Fibroblast of the conjunctiva (primary cell): ENCODE measurements around the gene C5orf63.
"Not testable (repeated sequence)": the region's sequence is repeated elsewhere in the genome, so short reads cannot be mapped to it uniquely, and the experiment has no call there.

Experiments used
- DNase-seq: peaks from one replicate; pipeline ENCODE4 v3.0.0-alpha.2; 2010; ENCODE audit warnings: low read depth

C5orf63 gene

DNA sequence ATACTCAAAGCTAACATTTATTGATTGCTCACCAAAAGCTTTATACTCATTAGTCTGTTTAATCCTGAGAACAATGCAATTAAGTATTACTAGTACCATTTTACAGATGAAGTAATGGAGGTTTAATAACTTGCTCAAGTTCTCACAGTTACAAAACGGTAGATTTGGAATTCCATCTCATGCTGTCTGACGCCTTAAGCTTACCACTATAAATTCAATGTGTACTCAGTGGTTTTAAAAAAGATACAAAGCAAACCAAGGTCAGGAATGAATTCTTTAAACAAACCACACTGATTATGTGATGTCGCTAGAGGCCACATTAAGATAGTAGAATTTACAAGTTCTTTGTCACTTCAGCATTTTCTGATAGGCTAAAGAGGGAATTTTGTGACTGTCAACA lies 1.2 kb upstream of the C5orf63 start:
- no peak for DNase-seq

DNA sequence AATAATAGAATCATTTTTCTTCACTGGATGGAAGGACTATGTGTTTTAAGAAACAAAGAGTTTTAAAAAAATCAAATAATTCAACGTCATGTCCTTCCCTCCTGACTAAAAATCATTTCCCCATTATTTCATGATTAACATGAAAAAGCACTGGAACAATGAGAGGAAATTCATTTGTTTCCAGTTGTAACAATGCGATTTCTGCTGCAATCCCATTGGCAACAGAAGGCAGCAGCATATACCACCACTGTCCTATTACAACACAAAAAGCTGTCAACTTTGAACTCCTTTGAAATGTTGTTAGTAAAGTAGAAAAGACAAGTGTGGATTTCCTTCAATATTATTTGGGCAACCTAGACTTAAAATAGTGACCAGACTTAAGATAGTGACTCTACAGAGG lies 3.1 kb downstream of the C5orf63 start:
- DNase-seq: no peak

DNA sequence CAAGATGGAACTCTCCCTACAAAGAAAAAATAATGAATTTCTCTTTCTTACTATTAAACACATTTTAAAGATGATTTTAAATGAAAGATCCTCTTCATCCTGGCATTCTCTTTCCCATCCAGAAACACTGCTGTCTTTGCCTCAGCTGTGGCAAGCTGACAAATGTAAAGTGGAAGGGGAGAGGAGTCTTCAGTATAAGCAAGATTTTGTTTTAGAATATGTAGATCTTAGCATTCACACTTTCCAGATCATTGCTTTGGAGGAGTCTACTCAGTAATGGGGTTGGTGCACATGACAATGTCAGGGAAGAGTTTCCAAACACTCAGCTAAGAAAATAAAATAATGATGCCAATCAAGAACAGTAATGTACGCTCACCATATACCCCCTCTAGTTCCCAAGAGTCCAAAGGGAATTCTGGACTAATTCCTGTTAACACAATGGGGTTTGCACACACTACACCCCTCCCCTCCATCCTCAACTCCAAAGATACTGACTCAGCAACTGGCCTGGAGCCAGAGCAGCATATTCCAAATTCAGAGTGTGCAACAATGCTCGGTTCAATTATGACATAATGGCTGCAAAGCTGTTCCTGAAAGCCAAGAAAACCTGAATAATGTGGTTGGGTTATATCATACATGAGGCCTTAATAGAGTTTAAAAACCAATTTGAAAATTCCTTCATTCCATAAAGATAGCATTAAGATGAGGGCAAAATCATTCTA lies 4.6 kb downstream of the C5orf63 start:
- peak; percentile 43 for DNase-seq

DNA sequence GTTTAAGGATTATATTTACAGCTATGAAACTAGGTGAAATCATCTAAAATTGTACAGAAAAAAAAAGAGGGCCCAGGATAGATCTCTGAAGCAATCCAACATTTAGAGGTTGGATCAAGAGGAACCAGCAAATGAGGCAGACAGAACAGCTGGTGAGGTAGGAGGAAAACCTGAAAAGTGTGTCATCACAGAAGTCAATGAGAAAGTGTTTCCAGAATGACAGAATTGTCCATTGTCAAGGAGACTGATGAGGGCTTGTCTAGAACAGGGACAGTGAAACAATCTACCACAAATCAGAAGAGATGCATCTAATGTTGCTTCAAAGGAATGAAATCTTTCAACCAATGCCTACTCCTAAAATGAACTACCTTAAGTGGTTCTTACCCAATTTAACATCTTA lies 6.6 kb downstream of the C5orf63 start:
- no peak for DNase-seq

DNA sequence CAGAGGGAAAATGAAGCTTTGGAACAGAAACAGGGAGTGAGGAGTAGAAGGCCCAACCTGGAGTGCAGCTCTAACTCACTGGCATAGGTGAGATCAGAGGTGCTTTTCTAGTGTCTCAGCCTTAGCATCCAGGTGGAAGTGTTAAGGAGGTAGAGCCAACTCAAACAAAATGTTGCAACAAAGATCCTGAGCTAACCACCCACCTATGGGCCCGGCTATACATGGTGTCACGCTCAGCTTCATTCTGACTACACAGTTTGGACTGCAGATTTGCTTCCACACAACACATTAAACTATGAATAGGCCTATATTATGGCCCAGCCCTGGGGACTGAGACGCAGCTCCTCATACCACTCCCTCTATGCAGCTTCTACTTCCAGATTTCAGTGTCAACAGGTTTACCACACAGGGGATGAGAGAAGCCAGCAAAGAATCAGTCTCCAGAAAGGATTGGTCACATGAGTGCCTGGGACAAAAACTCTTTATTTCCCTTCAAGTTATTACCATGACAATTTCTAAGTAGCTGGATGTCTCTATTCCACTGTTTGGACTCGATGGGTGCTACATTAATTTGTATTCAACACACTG lies 9.0 kb downstream of the C5orf63 start:
- no peak for DNase-seq

DNA sequence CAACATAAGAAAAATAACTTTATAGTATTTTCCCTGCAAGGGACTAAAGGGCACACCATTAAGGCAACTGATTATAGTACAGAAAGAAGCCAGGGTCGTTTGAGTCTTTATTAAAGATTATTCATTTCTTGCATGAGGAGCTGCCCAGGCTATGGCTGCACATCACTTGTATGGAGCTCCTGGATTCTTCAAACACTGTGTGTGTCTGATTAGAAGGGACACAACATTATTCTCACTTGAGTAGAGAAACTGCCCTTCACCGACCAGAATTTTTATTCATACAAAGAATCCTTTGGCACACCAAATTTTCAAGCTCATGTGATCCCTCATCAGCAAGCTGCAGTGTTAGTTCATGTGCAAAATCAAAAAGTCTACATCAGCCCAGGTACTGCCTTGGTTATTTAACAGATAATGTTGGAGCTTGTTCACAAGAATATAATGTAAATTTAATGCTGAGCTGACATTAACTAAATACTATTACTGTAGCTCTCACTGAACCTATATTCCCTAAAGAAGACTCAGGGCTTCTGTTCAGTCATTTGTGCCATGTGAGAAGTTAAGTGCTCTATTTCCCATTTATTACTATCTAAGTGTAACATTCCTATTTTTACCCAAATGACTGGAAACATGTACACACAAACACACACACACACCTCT lies 9.9 kb downstream of the C5orf63 start:
- no peak for DNase-seq

DNA sequence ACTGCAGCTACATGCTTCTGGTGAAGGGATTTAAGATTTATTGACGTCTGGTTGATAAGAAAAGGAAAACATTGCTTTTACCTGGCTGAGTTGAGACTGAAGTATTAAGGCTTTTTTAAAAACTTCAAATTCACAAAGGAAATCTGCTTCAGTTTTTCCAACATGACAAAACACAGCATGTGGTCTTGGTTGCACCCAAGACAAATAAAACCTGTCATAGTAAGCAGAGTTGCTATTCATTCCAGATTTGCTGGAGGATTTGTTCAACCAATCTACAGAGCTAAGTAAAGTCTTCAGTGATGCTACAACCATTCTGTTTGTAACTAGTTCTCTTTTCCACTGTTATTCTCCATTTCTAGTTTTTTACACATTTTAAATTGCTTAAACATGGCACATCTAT lies 11.3 kb downstream of the C5orf63 start:
- no peak for DNase-seq

DNA sequence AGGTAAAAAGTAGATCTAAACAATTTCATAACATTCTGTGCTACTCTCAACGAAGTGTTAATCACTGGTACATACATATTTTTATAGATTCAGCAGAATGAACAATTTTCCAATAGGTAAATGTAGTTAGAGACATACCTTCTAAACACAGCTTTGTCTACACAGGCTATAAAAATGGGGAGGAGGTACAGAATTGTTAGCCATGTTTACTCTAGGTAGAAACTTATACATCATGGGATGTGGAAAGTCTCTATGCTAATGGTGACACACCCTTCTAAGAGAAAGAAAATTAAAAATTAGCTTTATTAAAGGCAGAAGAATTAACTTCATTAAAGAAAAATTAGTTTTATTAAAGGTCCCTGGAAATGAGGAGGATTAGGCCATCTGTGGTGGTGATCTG lies 11.8 kb downstream of the C5orf63 start:
- no peak for DNase-seq

DNA sequence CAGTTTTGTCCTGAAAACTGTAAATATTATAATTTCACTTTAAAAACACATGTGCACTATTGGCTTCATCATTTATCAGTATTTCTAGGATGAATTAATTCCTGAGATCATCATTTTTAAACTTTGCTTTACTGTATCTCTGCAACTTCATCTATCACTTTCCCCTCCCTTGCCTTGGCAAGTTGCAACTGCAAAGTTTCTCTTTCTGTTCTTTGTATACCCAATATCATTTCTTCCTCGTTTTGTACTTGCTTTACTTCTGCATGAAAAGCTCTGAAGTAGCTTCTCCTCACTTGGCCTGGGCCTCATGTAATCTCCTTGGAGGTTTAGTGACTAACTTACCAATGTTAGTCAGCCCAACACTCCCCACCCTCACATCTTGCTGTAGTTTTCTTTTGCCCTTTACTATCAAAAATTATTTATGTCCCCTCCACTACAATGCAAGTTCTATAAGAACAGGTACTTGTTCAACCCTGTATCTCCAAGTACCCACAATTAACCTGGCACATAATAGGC lies 12.8 kb downstream of the C5orf63 start:
- DNase-seq: no peak

DNA sequence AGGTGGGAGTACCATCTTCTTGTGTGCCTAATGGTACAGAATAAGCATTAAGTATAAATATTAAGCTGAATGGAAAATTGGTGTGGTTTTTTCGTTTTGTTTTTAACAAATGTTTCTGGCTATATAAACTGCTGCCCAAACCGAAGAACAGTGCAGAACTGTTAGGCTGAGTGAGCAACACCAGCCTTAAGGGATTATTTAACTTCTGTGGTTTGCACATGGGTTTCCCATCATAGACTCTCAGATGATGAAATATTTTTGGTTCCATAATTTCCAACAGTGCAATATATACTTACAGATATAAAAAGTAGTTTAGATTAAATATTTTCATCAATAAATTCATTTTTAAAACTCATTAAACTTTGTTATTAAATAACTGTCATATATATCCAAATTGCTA lies 16.4 kb downstream of the C5orf63 start:
- DNase-seq: no peak

DNA sequence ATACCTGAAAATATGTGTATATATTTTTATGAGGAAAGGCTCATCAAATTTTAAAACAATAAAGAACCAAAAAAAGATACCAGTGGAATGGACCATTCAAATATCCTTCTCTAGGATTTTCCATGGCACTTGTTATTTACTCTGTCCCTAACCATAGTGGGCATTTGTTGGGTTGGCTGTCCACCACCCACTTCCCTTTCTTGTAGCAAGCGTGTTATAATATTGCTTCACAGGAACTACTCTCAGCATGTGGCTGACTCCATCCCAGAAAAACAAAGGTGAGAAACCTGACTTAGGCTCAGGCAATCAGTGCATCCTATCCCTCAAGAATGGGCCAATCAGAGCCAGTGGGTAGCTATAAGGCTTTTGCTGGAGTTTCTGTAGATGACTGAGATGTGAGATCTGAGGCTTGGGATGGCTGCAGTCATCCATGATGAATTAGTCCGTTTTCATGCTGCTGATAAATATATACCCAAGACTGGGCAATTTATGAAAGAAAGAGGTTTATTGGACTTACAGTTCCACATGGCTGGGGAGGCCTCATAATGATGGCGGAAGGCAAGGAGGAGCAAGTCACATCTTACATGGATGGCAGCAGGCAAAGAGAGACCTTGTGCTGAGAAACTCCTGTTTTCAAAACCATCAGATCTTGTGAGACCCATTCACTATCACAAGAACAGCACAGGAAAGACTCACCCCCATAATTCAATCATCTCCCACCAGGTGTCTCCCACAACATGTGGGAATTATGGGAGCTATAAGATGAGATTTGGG lies 17.2 kb downstream of the C5orf63 start:
- no peak for DNase-seq

DNA sequence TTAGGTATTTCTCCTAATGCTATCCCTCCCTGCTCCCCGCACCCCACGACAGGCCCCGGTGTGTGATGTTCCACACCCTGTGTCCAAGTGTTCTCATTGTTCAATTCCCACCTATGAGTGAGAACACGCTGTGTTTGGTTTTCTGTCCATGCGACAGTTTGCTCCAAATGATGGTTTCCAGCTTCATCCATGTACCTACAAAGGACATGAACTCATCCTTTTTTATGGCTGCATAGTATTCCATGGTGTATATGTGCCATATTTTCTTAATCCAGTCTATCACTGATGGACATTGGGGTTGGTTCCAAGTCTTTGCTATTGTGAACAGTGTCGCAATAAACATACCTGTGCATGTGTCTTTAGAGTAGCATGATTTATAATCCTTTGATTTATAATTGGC lies 19.8 kb downstream of the C5orf63 start:
- DNase-seq: not testable (repeated sequence)

DNA sequence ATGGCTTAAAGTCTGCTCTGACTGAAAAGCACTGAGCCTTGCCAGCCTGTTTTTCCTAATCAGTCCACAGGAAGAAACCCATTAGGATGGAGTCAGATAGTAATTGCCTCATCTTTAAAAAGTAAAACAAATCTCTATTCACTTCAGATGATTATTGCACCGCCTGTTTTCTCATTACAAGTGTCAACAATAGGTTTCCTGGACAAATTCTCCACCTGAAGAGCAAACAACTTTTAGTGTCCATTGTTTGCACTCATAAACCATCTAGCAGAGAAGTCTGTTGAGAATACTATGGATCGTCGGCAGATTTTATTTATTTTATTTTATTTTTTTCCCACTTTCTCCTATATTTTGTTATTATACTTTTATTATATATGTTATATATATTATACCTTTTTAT lies 20.3 kb downstream of the C5orf63 start:
- DNase-seq: no peak

DNA sequence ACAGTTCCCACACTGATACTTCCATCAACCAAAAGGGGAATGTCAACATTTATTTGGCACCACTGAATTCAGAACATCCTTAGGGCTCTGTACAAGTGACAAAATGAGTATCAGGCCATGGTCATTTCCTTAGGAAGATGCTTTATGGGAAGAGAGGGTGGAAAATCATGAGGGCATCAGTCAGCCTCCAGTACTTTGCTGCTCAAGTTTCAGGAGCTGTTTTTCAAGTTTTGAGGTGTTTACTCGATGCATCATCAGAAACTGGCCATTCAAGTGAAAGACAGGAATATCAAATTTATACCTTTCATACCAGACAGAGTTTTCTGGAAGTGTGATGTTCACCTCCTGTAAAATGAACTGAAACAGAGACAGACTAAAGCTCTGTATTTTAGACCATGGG lies 21.7 kb downstream of the C5orf63 start:
- DNase-seq: no peak

DNA sequence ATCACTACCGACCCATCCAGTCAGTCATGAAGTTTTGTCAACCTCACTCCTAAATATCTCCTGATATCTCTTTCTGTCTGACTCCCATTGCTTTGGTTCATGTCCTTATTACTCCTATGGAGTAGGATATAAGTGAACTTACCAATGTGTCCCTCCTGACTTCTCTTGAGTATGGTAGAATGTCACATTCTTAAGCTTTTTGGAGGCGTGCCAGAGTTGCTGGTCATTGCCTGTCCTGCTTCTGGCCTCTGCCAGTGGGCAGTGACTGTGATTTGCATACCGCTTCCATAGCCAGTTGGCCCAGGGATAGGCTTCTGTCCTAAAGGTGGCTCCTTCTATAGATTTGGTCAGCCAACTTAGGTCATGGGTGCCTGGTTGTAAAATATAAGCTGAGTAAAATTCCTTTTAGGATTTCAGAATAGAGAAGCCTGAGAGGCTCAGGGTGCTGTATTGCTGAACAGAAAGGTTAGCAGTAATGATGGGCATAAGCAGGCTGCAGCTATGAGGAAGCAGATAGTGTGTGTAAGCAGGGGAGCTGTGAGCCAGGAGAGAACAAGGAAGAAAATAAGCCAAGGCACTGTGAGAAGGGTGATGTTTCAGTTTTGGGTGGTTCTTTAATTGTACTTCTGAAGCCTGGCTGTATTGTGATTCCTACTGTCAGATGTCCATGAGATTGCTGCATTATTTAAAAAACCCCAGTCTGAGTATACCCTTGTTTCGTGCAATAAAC lies 26.8 kb downstream of the C5orf63 start:
- DNase-seq: no peak

DNA sequence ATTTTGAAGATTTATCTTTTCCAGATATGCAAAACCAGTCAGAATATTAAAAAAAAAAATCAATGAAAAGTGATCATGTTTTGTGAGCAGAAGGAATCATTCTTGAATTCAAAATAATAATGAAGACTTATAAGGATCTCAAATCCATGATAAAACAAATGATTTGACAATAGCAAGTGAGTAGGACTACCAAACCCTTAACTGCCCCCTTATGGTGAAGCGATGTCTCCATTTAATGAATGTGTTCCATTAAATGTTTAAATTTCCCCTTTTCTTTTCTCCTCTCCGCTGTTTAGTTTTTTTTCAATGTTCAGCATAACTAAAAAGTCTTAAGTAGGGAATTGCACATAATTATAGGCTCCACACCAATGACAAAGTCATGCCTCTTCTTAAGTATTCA lies 30.7 kb downstream of the C5orf63 start:
- DNase-seq: peak; percentile 37

DNA sequence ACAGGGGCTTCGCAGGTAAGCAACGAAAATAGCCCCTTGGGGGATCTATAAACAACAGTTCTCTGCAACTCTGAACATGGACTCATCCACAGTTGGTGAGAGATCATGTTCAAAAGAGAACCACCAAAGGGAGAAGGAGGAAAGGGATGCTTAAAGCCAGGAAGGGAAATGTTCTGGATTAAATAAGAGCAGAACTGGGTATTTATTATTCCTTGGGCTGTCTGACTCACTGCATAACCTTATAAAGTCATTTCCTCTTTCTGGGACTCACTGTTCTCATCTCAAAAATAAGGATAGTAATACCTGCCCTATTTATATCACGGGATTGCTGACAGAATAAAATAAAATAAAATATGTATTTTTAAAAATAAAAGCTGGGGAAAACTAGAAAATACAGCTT lies 31.7 kb downstream of the C5orf63 start:
- no peak for DNase-seq

DNA sequence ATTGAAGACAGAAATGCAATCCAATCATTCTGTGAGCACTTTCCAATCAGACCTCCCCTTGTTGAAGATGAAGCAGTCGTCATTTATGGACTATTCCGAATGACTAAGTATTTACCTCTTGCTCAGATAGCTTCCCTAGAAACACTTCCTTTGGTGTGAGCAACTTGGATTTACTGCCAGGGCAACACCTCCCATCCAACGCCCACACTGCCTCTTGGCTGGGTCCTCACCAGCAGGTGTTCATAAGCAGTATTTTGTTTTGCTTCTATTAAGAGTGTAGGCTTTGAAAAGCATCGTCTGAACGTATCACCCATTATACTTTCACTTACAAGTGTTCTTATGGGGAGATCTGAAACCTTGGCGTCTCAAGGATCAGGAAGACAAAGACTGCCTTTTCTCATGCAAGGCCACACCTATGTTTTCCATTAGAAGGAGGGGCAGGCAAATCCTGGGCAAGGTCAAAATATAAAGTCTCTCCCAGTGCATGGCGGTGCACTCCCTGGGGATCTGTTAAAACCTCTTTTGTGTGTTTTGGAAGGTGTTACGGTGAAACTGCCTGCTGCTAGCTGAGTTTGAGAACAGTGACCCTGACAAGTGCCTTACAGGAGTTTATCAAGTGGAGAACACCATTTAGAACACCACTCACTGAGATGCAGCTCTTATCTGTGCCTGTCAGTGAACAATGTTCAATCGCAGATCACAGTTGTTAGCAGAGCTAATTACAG lies 32.3 kb downstream of the C5orf63 start:
- no peak for DNase-seq

DNA sequence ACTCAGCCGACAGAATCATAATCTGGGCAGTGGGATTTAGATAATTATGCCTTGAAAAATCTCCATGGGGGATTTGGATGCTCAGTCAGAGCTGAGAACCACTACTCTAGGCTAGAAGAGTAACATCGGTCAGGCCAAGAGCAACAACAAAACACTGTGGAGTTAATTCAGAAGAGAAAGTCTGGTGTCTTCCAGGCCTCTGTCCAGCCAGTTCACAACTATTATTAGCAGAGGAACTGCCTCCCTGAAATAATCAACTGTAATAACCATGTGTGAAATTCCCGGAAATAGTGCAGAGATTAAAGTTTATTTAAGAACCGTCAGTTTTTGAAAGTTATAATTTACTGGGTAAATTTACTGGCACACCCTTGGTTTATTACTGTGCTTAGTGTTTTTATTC lies 34.8 kb downstream of the C5orf63 start:
- no peak for DNase-seq

DNA sequence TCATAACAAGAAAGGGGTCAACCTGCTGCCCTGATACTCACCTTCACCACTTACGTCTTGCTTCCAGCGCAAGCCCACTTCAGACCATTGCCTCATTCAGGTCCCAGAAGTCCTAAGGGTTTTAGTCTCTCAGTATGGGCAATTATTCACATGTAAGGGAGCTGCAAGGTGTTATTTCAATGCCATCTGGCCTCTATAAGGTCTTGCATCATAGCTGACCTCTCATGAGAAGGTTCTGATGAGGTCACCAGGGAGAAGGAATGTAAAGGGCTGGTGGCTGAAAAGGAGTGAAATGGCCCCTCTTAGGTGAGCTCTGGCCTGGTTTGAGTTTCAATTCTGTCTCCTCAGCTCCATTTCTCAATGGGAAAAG lies 41.5 kb downstream of the C5orf63 start:
- no peak for DNase-seq

DNA sequence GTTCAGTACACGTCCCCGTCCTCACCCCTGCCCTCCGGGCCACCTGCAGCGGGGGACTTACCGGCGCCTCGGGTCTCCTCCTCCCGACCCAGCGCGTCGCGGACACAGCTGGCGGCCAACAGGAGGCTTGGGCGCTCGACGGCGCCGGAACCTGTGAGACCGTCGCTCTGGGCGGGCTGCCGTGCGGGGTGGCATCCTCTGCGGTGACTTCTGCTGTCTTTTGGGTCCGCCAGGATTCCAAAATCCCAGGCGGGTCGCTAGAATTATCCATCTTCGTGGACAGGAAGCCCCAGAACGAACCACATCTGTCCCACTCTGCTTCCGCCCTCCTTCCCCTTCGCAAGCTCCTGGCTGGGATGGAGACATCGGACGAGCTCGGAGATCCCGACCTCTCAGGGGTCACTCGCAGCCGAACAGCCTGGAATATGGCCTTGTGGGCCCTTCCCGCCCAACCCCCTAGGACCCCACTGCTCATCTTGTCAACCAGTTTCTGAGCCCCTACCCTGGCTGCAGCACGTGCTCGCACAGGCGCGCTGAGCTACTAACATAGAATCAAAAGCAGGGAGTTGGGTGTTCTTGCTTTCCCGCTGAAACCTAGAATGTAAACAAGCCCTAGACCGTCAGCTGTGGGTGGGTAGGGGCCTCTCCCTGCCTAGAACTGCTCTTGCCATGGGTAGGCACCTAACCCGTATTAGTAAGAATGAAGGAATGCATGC lies 42.0 kb downstream of the C5orf63 start:
- DNase-seq: no peak
